DOHH2 (cell line): Measurements from ENCODE around the gene TMEM39B.
"Not testable (repeated sequence)": the region's sequence is repeated elsewhere in the genome, so short reads cannot be mapped to it uniquely, and the experiment has no call there.

Experiments
- H3F3A ChIP-seq: fragments of 200-600 bp; sonication (generic), shearing (Covaris generic); 2 replicates; pipeline ENCODE4 v1.6.0; 2016; ENCODE audit warnings: antibody characterized with exemption, mild to moderate bottlenecking; ENCODE audit not compliant: control insufficient read depth, insufficient read depth
- H3K27ac ChIP-seq: fragments of 200-600 bp; sonication (generic); 2 replicates; pipeline ENCODE4 v1.5.1; 2014; ENCODE audit warnings: low read depth, mild to moderate bottlenecking, low read length, moderate library complexity
- H3K27me3 ChIP-seq: fragments of 200-600 bp; sonication (generic); 2 replicates; pipeline ENCODE4 v1.6.1; 2014; ENCODE audit warnings: mild to moderate bottlenecking, low read length, mixed read lengths; ENCODE audit not compliant: control insufficient read depth
- H3K36me3 ChIP-seq: fragments of 200-600 bp; sonication (generic); 2 replicates; pipeline ENCODE4 v1.6.1; 2014; ENCODE audit warnings: mild to moderate bottlenecking, low read length, moderate library complexity, mixed read lengths; ENCODE audit not compliant: control insufficient read depth
- H3K4me1 ChIP-seq: fragments of 200-600 bp; sonication (generic); 2 replicates; pipeline ENCODE4 v1.6.1; 2014; ENCODE audit warnings: mild to moderate bottlenecking, low read length, mixed read lengths; ENCODE audit not compliant: control insufficient read depth
- H3K4me2 ChIP-seq: fragments of 200-600 bp; sonication (generic); 2 replicates; pipeline ENCODE4 v1.6.0; 2014; ENCODE audit warnings: mild to moderate bottlenecking, low read length, moderate library complexity
- H3K4me3 ChIP-seq: fragments of 200-600 bp; sonication (generic); 2 replicates; pipeline ENCODE4 v1.5.1; 2014; ENCODE audit warnings: mild to moderate bottlenecking, low read length, mixed read lengths
- H3K79me2 ChIP-seq: fragments of 200-600 bp; sonication (generic); 2 replicates; pipeline ENCODE4 v1.6.1; 2014; ENCODE audit warnings: mild to moderate bottlenecking, low read length, mixed read lengths; ENCODE audit not compliant: control insufficient read depth
- H3K9me2 ChIP-seq: fragments of 200-600 bp; sonication (generic); replicated peaks from 2 replicates; pipeline ENCODE4 v1.6.1; 2014; ENCODE audit warnings: mild to moderate bottlenecking, low read length, mixed read lengths; ENCODE audit not compliant: control insufficient read depth
- H3K9me3 ChIP-seq: fragments of 200-600 bp; sonication (generic); 2 replicates; pipeline ENCODE4 v1.6.1; 2014; ENCODE audit warnings: antibody characterized with exemption, low read length, mixed read lengths; ENCODE audit not compliant: control insufficient read depth, insufficient read depth
- H4K20me1 ChIP-seq: fragments of 200-600 bp; sonication (generic); 2 replicates; pipeline ENCODE4 v1.6.0; 2014; ENCODE audit warnings: low read depth, mild to moderate bottlenecking, antibody characterized with exemption, low read length, moderate library complexity; ENCODE audit not compliant: control insufficient read depth, insufficient read depth
- CTCF ChIP-seq: fragments of 200-600 bp; sonication (generic); IDR thresholded peaks from one replicate; pipeline ENCODE4 v1.5.1; 2014; ENCODE audit warnings: antibody characterized with exemption, mild to moderate bottlenecking, low read depth, low read length; ENCODE audit not compliant: poor library complexity, severe bottlenecking
- EZH2phosphoT487 ChIP-seq: fragments of 200-600 bp; sonication (generic); IDR thresholded peaks from 2 replicates; pipeline ENCODE4 v1.6.1; 2017; ENCODE audit warnings: borderline replicate concordance, mild to moderate bottlenecking, antibody characterized with exemption, low read length, moderate library complexity, mixed read lengths

The TMEM39B gene

GRCh38 chr1:32074841-32075240, 2.1 kb downstream of the TMEM39B start:
- Histone ChIP-seq H3K79me2 (peaks cover 21% of the 10 kb centered on the region), H3F3A (peaks cover 14% of the 10 kb centered on the region), H3K27ac (no peak overlapping the region), H3K36me3 (peaks cover 37% of the 10 kb centered on the region), H3K4me1 (peaks cover 21% of the 10 kb centered on the region), H3K9me3 (no peaks in the 10 kb centered on the region), H4K20me1 (peaks cover 6% of the 10 kb centered on the region; the same call in 1 of the 2 replicates), H3K4me3 (no peak overlapping the region), H3K9me2 (no peaks in the 10 kb centered on the region), H3K4me2 (no peak overlapping the region), H3K27me3 (no peaks in the 10 kb centered on the region)
- no peak for TF ChIP-seq CTCF
- TF ChIP-seq EZH2phosphoT487, result no peak

GRCh38 chr1:32077451-32077850, 4.7 kb downstream of the TMEM39B start:
- Histone ChIP-seq H3F3A (peaks cover 17% of the 10 kb centered on the region), H3K27me3 (no peaks in the 10 kb centered on the region), H3K36me3 (peaks cover 43% of the 10 kb centered on the region), H4K20me1 (peaks cover 6% of the 10 kb centered on the region; the same call in 1 of the 2 replicates), H3K79me2 (peaks cover 21% of the 10 kb centered on the region), H3K4me3 (no peak overlapping the region), H3K4me2 (no peak overlapping the region), H3K9me2 (no peaks in the 10 kb centered on the region), H3K27ac (no peak overlapping the region), H3K4me1 (peaks cover 25% of the 10 kb centered on the region), H3K9me3 (no peaks in the 10 kb centered on the region)
- no peak for TF ChIP-seq CTCF
- no peak for TF ChIP-seq EZH2phosphoT487

- peak overlapping the region; percentile 56 for H3K4me2 ChIP-seq
- H3K79me2 ChIP-seq, result no peaks in the 10 kb centered on the region
- no peaks in the 10 kb centered on the region for H3K9me3 ChIP-seq
- peaks cover 22% of the 10 kb centered on the region for H3K4me1 ChIP-seq
- H3K36me3 ChIP-seq, result peaks cover 43% of the 10 kb centered on the region
- H3K27ac ChIP-seq, result peak overlapping the region; percentile 68
- H3K27me3 ChIP-seq, result no peaks in the 10 kb centered on the region
- H3F3A ChIP-seq, result peaks cover 7% of the 10 kb centered on the region
- H3K9me2 ChIP-seq, result no peaks in the 10 kb centered on the region
- H3K4me3 ChIP-seq, result peak overlapping the region; percentile 55
- TF ChIP-seq EZH2phosphoT487 (no peak), CTCF (no peak)
- H4K20me1 ChIP-seq, result no peaks in the 10 kb centered on the region
Observed at GRCh38 chr1:32082022-32082421, 9.3 kb downstream of the TMEM39B start.

GRCh38 chr1:32086381-32086780, 13.6 kb downstream of the TMEM39B start:
- H3K27me3 ChIP-seq, H3K9me3 ChIP-seq, H3K4me3 ChIP-seq, H3K4me2 ChIP-seq, H3F3A ChIP-seq, H3K79me2 ChIP-seq, H3K27ac ChIP-seq, H4K20me1 ChIP-seq, H3K9me2 ChIP-seq: not testable (repeated sequence)
- Histone ChIP-seq H3K4me1 (peaks cover 18% of the 10 kb centered on the region), H3K36me3 (peaks cover 38% of the 10 kb centered on the region)
